Measurements from ENCODE around the gene PACSIN1.

PACSIN1 gene

GRCh38 chr6:34575326-34575725 lies 109.5 kb downstream of the PACSIN1 start:
- TF ChIP-seq TCF4 (CRISPR knock-in tag; IDR thresholded peaks at IDR 0.05; ENCODE audit: borderline replicate concordance), result no peak
- no peak for TF ChIP-seq ZFP30 (CRISPR knock-in tag; IDR thresholded peaks at IDR 0.05)
- no peak for TF ChIP-seq ZNF565 (CRISPR knock-in tag; conservative IDR thresholded peaks at IDR 0.05; ENCODE audit: low read depth)
- TF ChIP-seq TSHZ2 (CRISPR knock-in tag; IDR thresholded peaks at IDR 0.05), result no peak
- no peak for TF ChIP-seq ZNF8 (CRISPR knock-in tag; IDR thresholded peaks at IDR 0.05)
- no peak for TF ChIP-seq ESRRG (CRISPR knock-in tag; IDR thresholded peaks at IDR 0.05)
- TF ChIP-seq POU6F1 (CRISPR knock-in tag; IDR thresholded peaks at IDR 0.05; ENCODE audit: borderline replicate concordance, low read depth), result no peak
- ATAC-seq, result no peak

GRCh38 chr6:34576286-34576955 lies 110.5 kb downstream of the PACSIN1 start:
- no peak for ATAC-seq
- no peak for TF ChIP-seq BACH2 (CRISPR knock-in tag; IDR thresholded peaks at IDR 0.05; ENCODE audit: borderline replicate concordance)
- no peak for TF ChIP-seq ARNTL (CRISPR knock-in tag; IDR thresholded peaks at IDR 0.05; ENCODE audit: borderline replicate concordance, low read depth)
- TF ChIP-seq ZNF8 (CRISPR knock-in tag; IDR thresholded peaks at IDR 0.05), result no peak
- TF ChIP-seq PATZ1 (CRISPR knock-in tag; IDR thresholded peaks at IDR 0.05; ENCODE audit: borderline replicate concordance), result no peak
- TF ChIP-seq POU6F1 (CRISPR knock-in tag; IDR thresholded peaks at IDR 0.05; ENCODE audit: borderline replicate concordance, low read depth), result no peak
- no peak for TF ChIP-seq RARB (CRISPR knock-in tag; IDR thresholded peaks at IDR 0.05)
- no peak for TF ChIP-seq SNAI2 (CRISPR knock-in tag; IDR thresholded peaks at IDR 0.05)
- TF ChIP-seq TCF4 (CRISPR knock-in tag; IDR thresholded peaks at IDR 0.05; ENCODE audit: borderline replicate concordance), result no peak
- TF ChIP-seq ISL1 (CRISPR knock-in tag; IDR thresholded peaks at IDR 0.05), result no peak
- TF ChIP-seq ZFP30 (CRISPR knock-in tag; IDR thresholded peaks at IDR 0.05), result no peak
- TF ChIP-seq ZC3H10 (CRISPR knock-in tag; IDR thresholded peaks at IDR 0.05), result no peak
- TF ChIP-seq PPARA (CRISPR knock-in tag; IDR thresholded peaks at IDR 0.05; ENCODE audit: borderline replicate concordance), result no peak
- TF ChIP-seq ZNF70 (CRISPR knock-in tag; IDR thresholded peaks at IDR 0.05), result no peak
- TF ChIP-seq ZNF565 (CRISPR knock-in tag; conservative IDR thresholded peaks at IDR 0.05; ENCODE audit: low read depth), result no peak
- no peak for TF ChIP-seq ESRRG (CRISPR knock-in tag; IDR thresholded peaks at IDR 0.05)
- no peak for TF ChIP-seq CSDC2 (CRISPR knock-in tag; IDR thresholded peaks at IDR 0.05)
- no peak for TF ChIP-seq CREB5 (CRISPR knock-in tag; IDR thresholded peaks at IDR 0.05; ENCODE audit: low read depth)
- no peak for TF ChIP-seq GLIS3 (CRISPR knock-in tag; IDR thresholded peaks at IDR 0.05)
- TF ChIP-seq CSRNP3 (CRISPR knock-in tag; IDR thresholded peaks at IDR 0.05), result no peak
- no peak for TF ChIP-seq TSHZ2 (CRISPR knock-in tag; IDR thresholded peaks at IDR 0.05)

All from SK-N-SH treated with all-trans-retinoic acid at 6 μM for 48 hours (cell line).